Erythroblast (primary cell): ENCODE measurements around the gene CD22.

Source experiments
- GATA1 ChIP-seq: IDR thresholded peaks from 2 replicates; pipeline ENCODE4 v1.6.1; 2011; ENCODE audit warnings: low read depth, mild to moderate bottlenecking, control low read depth, low read length, moderate library complexity
- POLR2A ChIP-seq: IDR thresholded peaks from 2 replicates; pipeline ENCODE4 v1.6.1; 2011; ENCODE audit warnings: mild to moderate bottlenecking, low read length

- TF ChIP-seq POLR2A (no peak), GATA1 (no peak)
These were observed 54.5 kb downstream of the CD22 start for GRCh38 chr19:35383536-35383935.
